Activated B cell treated with CpG ODN at 0.5 μM for 24 hours (primary cell): Measurements from ENCODE around the gene FCN2. TPM values are rescaled to one million over a fixed set of nuclear protein-coding genes. Genes with fewer than 3 reads are reported as not detected.

Experiments used
- ATAC-seq: fragments of 200-7000 bp; cut with Tn5 transposase; one replicate; pipeline ENCODE4 v1.10.0; 2021; ENCODE audit warnings: low read depth, mild to moderate bottlenecking, moderate library complexity
- CTCF ChIA-PET: fragments of 350-600 bp; sonication (Branson Sonifier 250); formaldehyde crosslinking; loops from one replicate; lab custom pipeline; 2021; ENCODE audit warnings: antibody characterized with exemption; lab: Charles Lee
- POLR2A ChIA-PET: fragments of 350-600 bp; sonication (Branson Sonifier 250); formaldehyde crosslinking; loops from one replicate; lab custom pipeline; 2021; ENCODE audit warnings: antibody characterized with exemption; lab: Charles Lee
- DNase-seq: peaks from one replicate; pipeline ENCODE4 v3.0.0; 2022
- H3K27ac Mint-ChIP-seq: one replicate; pipeline ENCODE4 v1.8.0; 2020; ENCODE audit warnings: mixed read lengths
- H3K27me3 Mint-ChIP-seq: one replicate; pipeline ENCODE4 v1.8.0; 2021; ENCODE audit warnings: mixed read lengths
- H3K36me3 Mint-ChIP-seq: one replicate; pipeline ENCODE4 v1.8.0; 2021; ENCODE audit warnings: low read depth, mixed read lengths
- H3K4me1 Mint-ChIP-seq: one replicate; pipeline ENCODE4 v1.8.0; 2021; ENCODE audit warnings: mixed read lengths
- H3K4me3 Mint-ChIP-seq: one replicate; pipeline ENCODE4 v1.8.0; 2020; ENCODE audit warnings: mild to moderate bottlenecking, mixed read lengths
- H3K9me3 Mint-ChIP-seq: one replicate; pipeline ENCODE4 v1.8.0; 2020; ENCODE audit warnings: mixed read lengths
- intact Hi-C: fragments of 100-400 bp; cut with micrococcal nuclease; formaldehyde crosslinking; loops from one replicate; pipeline ENCODE4 v1.15.1; 2024
- total RNA-seq: library from RNA; stranded (reverse); gene quantifications from 2 replicates; pipeline ENCODE4 v1.2.3, GENCODE V29; 2022
- TF ChIP-seq, protein P1 (sequence below): fragments of 200-600 bp; IDR thresholded peaks from one replicate; pipeline ENCODE4 v1.8.0; 2022; ENCODE audit warnings: antibody characterized with exemption, mild to moderate bottlenecking

Gene FCN2
- not detected in 2 replicates for total RNA-seq

DNA sequence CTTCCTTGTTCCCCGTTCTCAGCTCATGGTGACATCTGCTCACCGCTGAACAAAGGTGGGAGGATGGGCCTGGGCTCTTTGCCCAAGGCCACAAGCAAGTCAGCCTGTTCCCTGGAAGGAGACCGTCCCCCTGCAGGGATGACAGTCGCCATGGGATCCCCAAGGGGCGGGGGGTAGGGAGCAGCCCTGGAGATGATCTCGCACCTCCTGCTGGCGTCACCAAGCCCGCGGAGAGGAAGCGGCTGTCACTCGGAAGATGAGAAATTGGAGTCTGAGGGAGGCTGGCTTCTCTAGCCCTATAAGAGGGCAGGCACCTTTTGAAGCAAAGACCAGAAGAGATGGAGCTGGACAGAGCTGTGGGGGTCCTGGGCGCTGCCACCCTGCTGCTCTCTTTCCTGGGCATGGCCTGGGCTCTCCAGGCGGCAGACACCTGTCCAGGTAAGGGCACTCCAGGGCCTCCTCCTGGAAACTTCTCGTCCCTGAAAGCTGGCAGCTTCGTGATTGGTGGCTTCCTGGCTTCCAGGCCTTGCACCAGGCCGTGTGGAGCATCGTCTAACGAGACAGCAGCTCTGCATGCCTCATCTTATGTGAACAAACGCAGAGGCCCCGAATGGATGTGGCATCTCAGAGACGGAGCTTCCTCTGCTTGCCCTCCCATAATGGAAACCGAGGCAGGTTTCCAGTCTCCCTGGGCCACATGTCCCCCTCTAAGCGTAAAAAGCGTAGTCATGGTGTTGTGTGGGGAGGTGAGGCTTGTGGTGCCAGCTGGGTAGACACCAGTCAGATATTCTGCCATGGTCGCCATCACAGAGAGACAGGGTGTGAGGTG is at the start of gene FCN2:
Gene FCN2 (plus strand): TSS at position 327 of the 829 bp plus-strand sequence. CDS start 12 bp downstream, at position 339.
- ChIA-PET CTCF (no interaction called here), POLR2A (no interaction called here)
- no peak within 1 kb of the TSS for H3K4me3 Mint-ChIP-seq
- H3K27me3 Mint-ChIP-seq = peaks cover 9% of the 10 kb centered on the region
- H3K36me3 Mint-ChIP-seq = no peaks in the 10 kb centered on the region
- intact Hi-C loops = no loop called here
- ATAC-seq (no peak), DNase-seq (no peak)
- TF ChIP-seq, protein P1, sequence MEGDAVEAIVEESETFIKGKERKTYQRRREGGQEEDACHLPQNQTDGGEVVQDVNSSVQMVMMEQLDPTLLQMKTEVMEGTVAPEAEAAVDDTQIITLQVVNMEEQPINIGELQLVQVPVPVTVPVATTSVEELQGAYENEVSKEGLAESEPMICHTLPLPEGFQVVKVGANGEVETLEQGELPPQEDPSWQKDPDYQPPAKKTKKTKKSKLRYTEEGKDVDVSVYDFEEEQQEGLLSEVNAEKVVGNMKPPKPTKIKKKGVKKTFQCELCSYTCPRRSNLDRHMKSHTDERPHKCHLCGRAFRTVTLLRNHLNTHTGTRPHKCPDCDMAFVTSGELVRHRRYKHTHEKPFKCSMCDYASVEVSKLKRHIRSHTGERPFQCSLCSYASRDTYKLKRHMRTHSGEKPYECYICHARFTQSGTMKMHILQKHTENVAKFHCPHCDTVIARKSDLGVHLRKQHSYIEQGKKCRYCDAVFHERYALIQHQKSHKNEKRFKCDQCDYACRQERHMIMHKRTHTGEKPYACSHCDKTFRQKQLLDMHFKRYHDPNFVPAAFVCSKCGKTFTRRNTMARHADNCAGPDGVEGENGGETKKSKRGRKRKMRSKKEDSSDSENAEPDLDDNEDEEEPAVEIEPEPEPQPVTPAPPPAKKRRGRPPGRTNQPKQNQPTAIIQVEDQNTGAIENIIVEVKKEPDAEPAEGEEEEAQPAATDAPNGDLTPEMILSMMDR = no peak
- H3K4me1 Mint-ChIP-seq = no peaks in the 10 kb centered on the region
- H3K9me3 Mint-ChIP-seq = no peaks in the 10 kb centered on the region
- no peak within 1 kb of the TSS for H3K27ac Mint-ChIP-seq

DNA sequence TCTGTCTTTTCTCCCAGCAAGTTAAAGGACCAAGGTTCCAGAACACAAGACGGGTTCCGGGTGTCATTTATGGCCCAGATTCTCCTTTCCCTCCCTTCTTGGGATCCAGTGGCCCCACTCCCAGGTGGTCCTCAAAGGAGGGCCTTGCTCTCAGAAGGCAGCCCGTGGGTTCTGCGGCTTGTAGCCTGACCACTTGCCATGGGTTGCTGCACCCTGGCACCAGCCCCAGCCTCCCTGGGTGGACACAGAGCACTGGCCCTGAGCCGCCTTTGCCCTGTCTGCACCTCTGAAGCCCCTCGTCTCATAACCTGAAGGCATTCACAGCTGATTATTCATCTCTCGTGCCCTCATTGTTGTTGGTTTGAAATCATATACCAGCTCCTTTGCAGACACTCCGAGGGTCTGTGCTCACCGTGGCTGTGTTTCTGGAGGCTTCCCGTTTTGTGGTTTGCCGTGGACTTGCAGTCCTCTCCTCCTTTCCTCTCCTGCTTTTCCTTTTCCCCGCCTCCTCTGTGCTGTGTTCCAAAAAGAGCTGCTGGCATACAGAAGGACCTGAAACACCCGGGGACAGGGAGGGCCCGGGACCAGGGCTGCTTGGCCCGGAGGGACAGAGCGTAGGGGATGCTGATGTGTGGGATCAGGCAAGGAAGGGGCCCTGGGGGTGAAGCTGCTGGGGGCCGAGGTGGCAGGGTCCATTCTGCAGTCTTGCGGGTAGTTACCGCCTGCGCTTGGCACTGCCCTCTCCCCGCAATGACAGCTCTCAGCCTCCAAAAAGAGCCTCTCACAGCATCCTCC is 49.5 kb upstream of the FCN2 start:
- Mint-ChIP-seq H3K27me3 (no peaks in the 10 kb centered on the region), H3K36me3 (no peaks in the 10 kb centered on the region)
- no peak for ATAC-seq

DNA sequence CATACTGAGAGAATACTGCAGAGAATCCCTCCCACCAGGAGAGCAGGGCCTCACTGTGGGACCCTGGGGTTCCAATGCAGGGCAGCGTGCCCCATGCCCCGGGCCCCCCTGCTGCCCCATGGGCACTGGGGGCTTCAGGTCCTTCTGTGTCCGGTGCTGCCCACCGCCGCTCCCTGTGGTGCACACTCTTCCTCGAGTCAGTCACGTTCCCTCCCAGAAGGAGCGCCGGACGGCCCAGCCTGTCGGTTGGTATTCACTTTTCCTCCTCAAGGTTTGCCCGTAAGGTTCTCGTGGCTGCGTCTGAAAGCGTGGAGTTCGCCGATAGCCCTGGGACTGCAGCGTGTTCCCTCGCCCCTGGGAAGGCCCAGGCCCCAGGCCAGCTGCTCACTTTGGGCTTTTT is 48.1 kb upstream of the FCN2 start:
- no peaks in the 10 kb centered on the region for H3K27me3 Mint-ChIP-seq
- ChIA-PET CTCF (no interaction called here), POLR2A (no interaction called here)
- no peaks in the 10 kb centered on the region for H3K4me1 Mint-ChIP-seq
- intact Hi-C loops = no loop called here
- DNase-seq = no peak
- H3K27ac Mint-ChIP-seq = no peak overlapping the region
- H3K4me3 Mint-ChIP-seq = no peak overlapping the region
- H3K36me3 Mint-ChIP-seq = no peaks in the 10 kb centered on the region
- no peaks in the 10 kb centered on the region for H3K9me3 Mint-ChIP-seq
- TF ChIP-seq, protein P1 = no peak
- ATAC-seq = no peak

More for the DNA sequence above, 49.5 kb upstream of the FCN2 start:
- TF ChIP-seq, protein P1 = no peak
- ChIA-PET CTCF (no interaction called here), POLR2A (no interaction called here)
- no peaks in the 10 kb centered on the region for H3K4me1 Mint-ChIP-seq
- H3K27ac Mint-ChIP-seq = no peak overlapping the region
- no peak overlapping the region for H3K4me3 Mint-ChIP-seq
- H3K9me3 Mint-ChIP-seq = no peaks in the 10 kb centered on the region
- no peak for DNase-seq
- intact Hi-C loops = no loop called here

DNA sequence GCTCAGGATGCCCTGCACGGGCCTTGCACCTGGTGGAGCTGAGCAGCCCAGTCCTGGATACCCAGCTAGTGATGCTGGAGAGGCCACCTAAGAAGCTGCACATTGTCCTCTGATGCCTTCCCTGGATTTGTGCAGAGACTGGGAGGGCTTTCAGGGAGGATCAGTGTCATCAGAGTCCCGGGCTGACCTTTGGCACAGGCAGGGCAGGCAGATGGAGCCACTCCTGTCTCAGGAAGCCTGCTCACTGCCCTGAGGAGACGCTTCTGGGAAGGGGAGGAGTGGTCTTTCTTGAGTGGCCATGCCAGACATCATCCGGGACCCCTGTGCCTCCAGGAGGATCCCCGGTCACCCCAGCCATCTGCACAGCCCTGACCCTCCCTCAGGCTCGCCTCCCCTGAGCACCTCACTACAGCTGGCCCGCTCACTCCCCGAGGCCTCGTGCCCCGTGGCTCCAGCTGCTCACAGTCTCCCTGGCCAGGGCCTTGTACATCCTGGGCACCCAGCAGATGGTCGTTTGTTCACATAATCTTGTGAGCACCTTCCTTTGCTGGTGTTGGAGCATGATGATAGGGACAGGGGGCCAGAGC is 47.2 kb upstream of the FCN2 start:
- Mint-ChIP-seq H3K4me1 (no peaks in the 10 kb centered on the region), H3K27ac (no peak overlapping the region), H3K9me3 (no peaks in the 10 kb centered on the region), H3K36me3 (no peaks in the 10 kb centered on the region), H3K27me3 (no peaks in the 10 kb centered on the region), H3K4me3 (no peak overlapping the region)
- no peak for ATAC-seq
- intact Hi-C loops = no loop called here
- POLR2A ChIA-PET = no interaction called here
- CTCF ChIA-PET = no interaction called here
- no peak for DNase-seq
- TF ChIP-seq, protein P1 = no peak
